ENCODE data around the gene IGDCC3.
"Not testable (repeated sequence)": the region's sequence is repeated elsewhere in the genome, so short reads cannot be mapped to it uniquely, and the experiment has no call there.

The IGDCC3 gene

GRCh38 chr15:65406424-65407000 is 28.7 kb upstream of the IGDCC3 start:
- no peak for DNase-seq (ENCODE audit: low read depth)

- DNase-seq (ENCODE audit: low read depth): no peak
Observed at GRCh38 chr15:65405791-65406423, 28.1 kb upstream of the IGDCC3 start.

GRCh38 chr15:65404186-65404872 is 26.5 kb upstream of the IGDCC3 start:
- DNase-seq (ENCODE audit: low read depth): no peak

- no peak for DNase-seq (ENCODE audit: low read depth)
Observed at GRCh38 chr15:65402961-65403360, 25.2 kb upstream of the IGDCC3 start.

GRCh38 chr15:65401611-65402240 is 23.9 kb upstream of the IGDCC3 start:
- DNase-seq (ENCODE audit: low read depth): no peak

GRCh38 chr15:65400760-65401610 is 23.2 kb upstream of the IGDCC3 start:
- peak; percentile 25 for DNase-seq (ENCODE audit: low read depth)

GRCh38 chr15:65399997-65400396 is 22.2 kb upstream of the IGDCC3 start:
- no peak for DNase-seq (ENCODE audit: low read depth)

GRCh38 chr15:65399001-65399706 is 21.4 kb upstream of the IGDCC3 start:
- DNase-seq (ENCODE audit: low read depth): no peak

- not testable (repeated sequence) for DNase-seq (ENCODE audit: low read depth)
Observed at GRCh38 chr15:65398486-65398885, 20.7 kb upstream of the IGDCC3 start.

GRCh38 chr15:65396965-65397317 is 19.1 kb upstream of the IGDCC3 start:
- no peak for DNase-seq (ENCODE audit: low read depth)

GRCh38 chr15:65396283-65396964 is 18.6 kb upstream of the IGDCC3 start:
- no peak for DNase-seq (ENCODE audit: low read depth)

GRCh38 chr15:65395567-65396202 is 17.9 kb upstream of the IGDCC3 start:
- no peak for DNase-seq (ENCODE audit: low read depth)

- no peak for DNase-seq (ENCODE audit: low read depth)
Observed at GRCh38 chr15:65394936-65395335, 17.1 kb upstream of the IGDCC3 start.

- DNase-seq (ENCODE audit: low read depth): no peak
Observed at GRCh38 chr15:65394280-65394789, 16.5 kb upstream of the IGDCC3 start.

GRCh38 chr15:65393557-65393956 is 15.8 kb upstream of the IGDCC3 start:
- no peak for DNase-seq (ENCODE audit: low read depth)

- DNase-seq (ENCODE audit: low read depth): no peak
Observed at GRCh38 chr15:65393091-65393490, 15.3 kb upstream of the IGDCC3 start.

GRCh38 chr15:65392368-65392767 is 14.6 kb upstream of the IGDCC3 start:
- no peak for DNase-seq (ENCODE audit: low read depth)

GRCh38 chr15:65391732-65392131 is 13.9 kb upstream of the IGDCC3 start:
- DNase-seq (ENCODE audit: low read depth): no peak

- no peak for DNase-seq (ENCODE audit: low read depth)
Observed at GRCh38 chr15:65390447-65390846, 12.6 kb upstream of the IGDCC3 start.

- no peak for DNase-seq (ENCODE audit: low read depth)
Observed at GRCh38 chr15:65389226-65389625, 11.4 kb upstream of the IGDCC3 start.

Measured in activated T-cell treated with anti-CD3 and anti-CD28 coated beads for 1 hour (primary cell).